Measurements from ENCODE around the gene DUSP18.
"Not testable (repeated sequence)": the region's sequence is repeated elsewhere in the genome, so short reads cannot be mapped to it uniquely, and the experiment has no call there.

The DUSP18 gene

DNA sequence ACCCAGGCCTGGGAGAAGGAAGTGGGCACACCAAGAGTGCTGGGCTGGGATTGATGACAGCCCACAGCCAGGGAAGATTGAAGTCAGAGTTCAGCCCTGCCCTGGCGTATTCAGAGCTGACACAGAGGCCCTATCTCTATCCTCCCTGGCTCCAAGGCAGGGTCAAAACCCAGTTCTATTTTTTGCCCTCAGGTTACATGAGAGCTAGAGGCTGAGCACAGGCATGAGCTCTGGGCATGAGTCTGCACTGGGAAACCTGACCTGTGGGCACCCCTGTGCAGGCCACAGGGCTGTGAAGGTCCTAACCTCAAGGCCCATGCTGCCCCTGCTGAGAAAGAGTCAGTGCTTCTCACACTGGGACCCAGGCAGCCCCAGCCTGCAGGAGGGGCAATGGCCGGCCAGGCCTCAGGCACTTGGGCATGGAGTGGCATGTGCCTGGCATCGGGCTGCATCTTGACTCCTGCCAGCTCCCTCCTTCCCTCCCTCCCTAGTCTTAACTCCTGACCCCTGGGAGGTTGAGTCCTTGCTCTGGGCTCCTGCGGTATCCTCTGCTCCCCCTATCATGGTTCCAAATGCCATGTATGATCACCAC, 26.7 kb downstream of the DUSP18 start:
- in situ Hi-C loops (cut with MboI; ENCODE audit: low sequenced_read_pairs), result no loop called here

DNA sequence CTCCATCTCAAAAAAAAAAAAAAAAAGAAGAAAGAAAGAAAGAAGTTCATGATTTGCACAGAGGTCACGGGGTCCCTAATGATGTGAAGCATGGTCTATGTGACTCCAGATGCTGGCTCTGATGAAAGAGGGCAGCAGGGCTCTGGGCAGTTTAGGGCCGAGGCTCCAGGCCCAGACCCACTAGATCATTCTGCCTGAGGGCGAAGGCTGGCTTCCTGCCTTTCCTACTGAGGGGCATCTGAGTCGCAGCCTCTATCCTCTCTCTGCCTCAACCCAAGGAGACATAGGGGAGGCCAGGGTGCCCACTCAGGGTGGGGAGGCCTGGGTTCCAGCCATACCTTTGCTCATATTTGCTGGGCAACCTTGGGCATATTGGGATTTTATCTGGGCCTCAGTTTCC, 27.3 kb downstream of the DUSP18 start:
- in situ Hi-C loops (cut with MboI; ENCODE audit: low sequenced_read_pairs), result no loop called here

DNA sequence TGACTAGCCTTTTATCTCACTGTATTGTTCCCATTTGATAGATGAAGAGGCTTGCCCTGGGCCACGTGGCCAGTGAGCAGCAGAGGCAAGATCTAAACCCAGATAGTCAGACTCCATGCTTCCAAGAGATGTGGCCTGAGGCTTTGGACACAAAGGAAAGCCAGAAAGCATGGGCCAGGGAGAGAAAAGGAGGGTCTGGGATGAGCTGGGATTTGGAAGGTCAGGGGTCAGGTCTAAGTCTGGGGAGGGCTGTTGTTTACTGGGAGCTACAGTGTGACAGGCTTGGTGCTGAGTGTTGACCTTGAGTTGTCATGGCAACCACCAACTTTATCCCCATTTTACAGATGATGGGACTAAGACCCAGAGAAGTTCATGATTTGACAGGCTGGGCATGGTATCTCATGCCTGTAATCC, 30.0 kb downstream of the DUSP18 start:
- in situ Hi-C loops (cut with MboI; ENCODE audit: low sequenced_read_pairs), result loop anchor here (10.0 kb wide), 1 partner anchor 117 kb away; no protein-coding TSS in a partner anchor

DNA sequence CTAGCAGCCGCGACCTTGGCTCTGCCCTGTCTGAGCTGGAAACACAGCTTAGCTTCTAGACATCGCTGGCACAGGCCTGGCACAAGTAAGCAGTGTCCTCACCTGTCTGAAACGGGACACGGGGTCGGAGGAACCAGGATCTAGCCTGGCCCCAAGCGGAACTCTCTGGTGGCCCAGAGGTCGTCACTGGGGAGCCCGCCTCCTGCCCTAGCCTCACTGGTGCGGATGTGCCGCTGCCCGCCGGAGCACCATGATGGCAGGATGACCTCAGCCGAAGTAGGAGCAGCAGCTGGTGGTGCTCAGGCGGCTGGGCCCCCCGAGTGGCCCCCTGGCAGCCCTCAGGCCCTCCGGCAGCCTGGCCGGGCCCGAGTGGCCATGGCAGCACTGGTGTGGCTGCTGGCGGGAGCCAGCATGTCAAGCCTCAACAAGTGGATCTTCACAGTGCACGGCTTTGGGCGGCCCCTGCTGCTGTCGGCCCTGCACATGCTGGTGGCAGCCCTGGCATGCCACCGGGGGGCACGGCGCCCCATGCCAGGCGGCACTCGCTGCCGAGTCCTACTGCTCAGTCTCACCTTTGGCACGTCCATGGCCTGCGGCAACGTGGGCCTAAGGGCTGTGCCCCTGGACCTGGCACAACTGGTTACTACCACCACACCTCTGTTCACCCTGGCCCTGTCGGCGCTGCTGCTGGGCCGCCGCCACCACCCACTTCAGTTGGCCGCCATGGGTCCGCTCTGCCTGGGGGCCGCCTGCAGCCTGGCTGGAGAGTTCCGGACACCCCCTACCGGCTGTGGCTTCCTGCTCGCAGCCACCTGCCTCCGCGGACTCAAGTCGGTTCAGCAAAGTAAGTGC, 31.2 kb downstream of the DUSP18 start:
- in situ Hi-C loops (cut with MboI; ENCODE audit: low sequenced_read_pairs), result loop anchor here (10.0 kb wide), 1 partner anchor 118 kb away; no protein-coding TSS in a partner anchor

DNA sequence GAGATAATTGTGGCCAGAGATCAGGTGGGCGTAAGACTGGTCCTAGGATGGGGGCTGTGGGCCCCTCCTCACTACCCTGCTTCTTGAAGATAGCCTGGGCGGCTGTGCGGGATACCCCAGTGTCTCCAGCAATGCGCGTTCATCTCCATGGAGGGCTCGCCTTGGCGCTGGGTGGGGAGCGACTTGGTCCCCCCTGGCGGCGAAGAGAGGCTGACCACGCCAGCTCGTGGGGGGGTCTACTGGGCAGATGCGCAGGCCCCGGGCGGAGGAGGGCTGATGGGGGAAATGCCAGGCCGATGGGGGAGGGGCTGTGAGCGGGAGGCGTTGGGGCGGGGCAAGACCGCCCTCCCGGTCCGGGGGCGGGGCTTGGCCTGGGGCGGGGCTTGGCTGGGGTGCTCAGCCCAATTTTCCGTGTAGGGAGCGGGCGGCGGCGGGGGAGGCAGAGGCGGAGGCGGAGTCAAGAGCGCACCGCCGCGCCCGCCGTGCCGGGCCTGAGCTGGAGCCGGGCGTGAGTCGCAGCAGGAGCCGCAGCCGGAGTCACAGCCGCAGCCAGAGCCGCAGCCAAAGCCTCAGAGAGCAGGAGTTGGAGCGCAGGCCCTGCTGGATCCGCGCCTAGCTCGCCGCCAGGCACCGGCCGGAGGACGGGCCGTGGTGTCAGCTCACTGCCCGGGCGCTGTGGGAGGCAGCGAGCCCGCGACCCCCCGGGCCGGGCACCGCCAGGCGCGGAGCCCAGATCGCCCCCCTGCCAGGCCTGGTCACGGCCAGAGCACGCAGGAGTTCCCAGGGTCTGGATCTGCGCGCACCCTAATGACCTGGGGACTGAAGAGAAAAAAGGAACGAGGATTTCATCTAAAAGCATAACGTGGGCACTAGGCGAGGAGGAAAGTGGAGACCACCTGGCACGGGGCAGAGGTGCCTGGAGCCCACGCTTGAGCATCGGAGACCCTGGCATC, 32.1 kb downstream of the DUSP18 start, which contains the start of gene SLC35E4:
TSS of gene SLC35E4 (plus strand) at position 509 of the 953 bp plus-strand sequence. CDS start 670 bp downstream, outside the sequence.
- in situ Hi-C loops (cut with MboI; ENCODE audit: low sequenced_read_pairs), result loop anchor here (10.0 kb wide), 1 partner anchor 119 kb away; no protein-coding TSS in a partner anchor

DNA sequence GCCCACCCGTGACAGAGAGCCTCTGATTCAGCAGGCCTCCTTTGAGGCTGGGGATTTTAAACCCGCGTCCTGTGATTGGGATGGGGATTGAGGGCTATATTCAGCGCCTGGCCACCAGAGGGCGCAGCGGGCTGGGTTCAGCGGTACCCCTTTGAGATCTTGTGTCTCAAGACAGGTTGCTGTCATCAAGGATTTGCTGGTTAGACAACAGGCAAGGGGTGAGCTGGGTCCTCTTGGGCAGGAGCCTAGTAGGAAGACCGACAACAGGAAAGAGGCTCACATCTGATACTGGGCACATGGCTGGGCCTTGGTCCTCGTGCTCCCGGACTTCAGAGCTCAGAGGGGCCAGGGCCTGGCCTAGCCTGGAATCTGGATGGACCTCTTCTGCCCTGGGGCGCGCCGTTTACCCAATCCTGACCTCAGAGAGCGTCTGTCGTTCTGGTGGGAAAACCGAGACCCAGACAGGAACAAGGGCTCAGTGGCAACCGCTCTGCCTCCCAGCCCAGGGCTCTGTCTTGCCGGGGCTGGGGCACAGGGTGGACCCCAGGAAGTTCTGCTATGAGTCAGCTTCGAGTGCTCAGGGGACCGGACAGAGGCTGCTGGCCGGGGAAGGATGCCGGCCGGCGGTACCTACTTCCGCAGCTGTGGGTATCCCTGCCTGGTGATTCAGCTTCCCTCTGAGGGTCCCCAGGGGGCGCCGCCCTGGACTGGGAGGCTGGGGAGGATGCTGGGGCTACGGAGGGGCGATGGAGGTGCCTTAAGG, 33.0 kb downstream of the DUSP18 start:
- in situ Hi-C loops (cut with MboI; ENCODE audit: low sequenced_read_pairs), result loop anchor here (10.0 kb wide), 1 partner anchor 120 kb away; no protein-coding TSS in a partner anchor

DNA sequence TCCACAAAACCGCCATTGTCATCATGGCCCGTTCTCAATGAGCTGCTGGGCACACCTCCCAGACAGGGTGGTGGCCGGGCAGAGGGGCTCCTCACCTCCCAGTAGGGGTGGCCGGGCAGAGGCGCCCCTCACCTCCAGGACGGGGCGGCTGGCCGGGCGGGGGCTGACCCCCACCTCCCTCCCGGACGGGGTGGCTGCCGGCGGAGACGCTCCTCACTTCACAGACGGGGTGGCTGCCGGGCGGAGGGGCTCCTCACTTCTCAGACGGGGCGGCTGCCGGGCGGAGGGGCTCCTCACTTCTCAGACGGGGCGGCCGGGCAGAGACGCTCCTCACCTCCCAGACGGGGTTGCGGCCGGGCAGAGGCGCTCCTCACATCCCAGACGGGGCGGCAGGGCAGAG, 36.2 kb downstream of the DUSP18 start:
- in situ Hi-C loops (cut with MboI; ENCODE audit: low sequenced_read_pairs), result loop anchor here (10.0 kb wide), 1 partner anchor 123 kb away; no protein-coding TSS in a partner anchor

DNA sequence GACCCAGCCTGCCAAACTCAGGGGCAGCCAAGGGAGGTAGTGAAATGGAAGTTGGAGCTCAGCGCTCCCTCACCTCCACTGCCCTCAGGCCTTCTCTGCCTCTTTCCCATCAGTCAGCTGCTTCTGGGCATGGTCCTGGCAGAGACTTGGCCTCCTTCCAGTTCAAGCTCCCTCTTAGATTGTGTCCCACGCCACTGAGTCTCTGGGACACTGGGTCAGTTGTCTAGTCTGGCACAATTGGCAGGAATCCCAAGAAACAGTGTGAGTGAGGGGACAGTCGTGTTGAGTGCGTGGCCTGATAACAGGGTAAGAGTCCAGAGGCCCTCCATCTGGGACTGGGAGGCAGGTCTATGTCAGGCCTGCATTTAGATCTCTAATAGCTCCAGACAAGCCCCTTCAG, 39.2 kb downstream of the DUSP18 start:
- in situ Hi-C loops (cut with MboI; ENCODE audit: low sequenced_read_pairs), result no loop called here

DNA sequence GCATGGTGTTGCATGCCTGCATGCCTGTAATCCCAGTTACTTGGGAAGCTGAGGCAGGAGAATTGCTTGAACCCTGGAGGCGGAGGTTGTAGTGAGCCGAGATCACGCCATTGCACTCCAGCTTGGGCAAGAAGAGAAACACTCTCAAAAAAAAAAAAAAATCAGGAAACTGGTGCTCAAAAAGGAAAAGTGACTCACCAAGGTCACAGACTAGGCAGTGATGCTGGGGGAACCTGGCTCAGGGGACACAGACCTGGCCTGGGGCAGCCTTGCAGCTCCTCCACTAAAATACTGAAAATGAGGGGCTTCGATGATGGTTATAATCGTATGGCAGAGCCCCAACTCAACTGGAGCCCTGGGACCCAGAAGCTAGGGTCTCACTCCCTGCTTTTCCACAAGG, 40.2 kb downstream of the DUSP18 start:
- in situ Hi-C loops (cut with MboI; ENCODE audit: low sequenced_read_pairs), result no loop called here

DNA sequence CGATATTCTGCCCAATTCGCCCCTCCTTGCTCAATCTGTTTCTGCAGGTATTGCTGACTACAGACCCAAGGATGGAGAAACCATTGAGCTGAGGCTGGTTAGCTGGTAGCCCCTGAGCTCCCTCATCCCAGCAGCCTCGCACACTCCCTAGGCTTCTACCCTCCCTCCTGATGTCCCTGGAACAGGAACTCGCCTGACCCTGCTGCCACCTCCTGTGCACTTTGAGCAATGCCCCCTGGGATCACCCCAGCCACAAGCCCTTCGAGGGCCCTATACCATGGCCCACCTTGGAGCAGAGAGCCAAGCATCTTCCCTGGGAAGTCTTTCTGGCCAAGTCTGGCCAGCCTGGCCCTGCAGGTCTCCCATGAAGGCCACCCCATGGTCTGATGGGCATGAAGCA, 41.3 kb downstream of the DUSP18 start:
- in situ Hi-C loops (cut with MboI; ENCODE audit: low sequenced_read_pairs), result no loop called here

DNA sequence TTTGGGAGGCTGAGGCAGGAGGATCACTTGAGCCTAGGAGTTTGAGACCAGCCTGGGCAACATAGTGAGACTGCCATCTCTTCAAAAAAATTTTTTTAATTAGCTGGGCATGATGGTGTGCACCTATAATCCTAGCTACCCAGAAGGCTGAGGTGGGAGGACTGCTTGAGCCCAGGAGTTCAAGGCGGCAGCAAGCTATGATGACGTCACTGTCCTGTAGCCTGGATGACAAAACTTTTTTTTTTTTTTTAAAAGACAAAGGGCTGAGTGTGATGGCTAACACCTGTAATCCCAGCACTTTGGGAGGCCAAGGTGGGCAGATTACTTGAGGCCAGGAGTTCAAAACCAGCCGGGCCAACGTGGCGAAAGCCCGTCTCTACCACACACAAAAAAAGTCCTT, 47.8 kb downstream of the DUSP18 start:
- in situ Hi-C loops (cut with MboI; ENCODE audit: low sequenced_read_pairs), result not testable (repeated sequence)

DNA sequence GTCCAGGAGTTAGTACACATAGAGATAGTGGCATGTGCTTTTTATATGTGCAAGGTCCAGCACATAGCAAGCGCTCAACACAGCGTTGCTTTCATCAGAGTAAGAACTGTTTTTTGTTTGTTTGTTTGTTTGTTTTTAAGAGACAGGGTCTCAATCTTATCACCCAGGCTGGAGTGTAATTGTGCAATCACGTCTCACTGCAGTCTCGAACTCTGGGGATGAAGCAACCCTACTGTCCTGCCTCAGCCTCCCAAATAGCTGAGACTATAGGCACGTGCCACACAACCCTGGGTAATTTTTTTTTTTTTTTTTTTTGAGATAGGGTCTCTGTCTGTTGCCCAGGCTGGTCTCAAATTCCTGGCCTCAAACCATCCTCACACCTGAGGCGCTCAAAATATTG, 49.9 kb downstream of the DUSP18 start:
- in situ Hi-C loops (cut with MboI; ENCODE audit: low sequenced_read_pairs), result no loop called here

DNA sequence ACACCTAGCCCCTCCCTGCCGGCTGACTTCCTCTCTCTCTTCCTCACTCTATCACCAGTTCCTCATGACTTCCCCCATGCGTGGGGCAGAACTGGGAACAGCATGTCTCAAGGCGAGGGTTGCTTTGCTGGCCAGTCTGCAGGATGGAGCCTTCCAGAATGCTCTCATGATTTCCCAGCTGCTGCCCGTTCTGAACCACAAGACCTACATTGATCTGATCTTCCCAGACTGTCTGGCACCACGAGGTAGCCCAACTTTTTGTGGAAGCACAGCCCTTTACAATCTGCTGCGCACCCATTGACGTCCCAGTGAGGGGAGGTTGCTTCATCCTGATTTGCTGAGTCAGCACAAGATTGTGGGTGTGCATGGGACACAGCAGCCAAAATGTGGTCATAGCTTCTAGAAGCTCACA, 52.1 kb downstream of the DUSP18 start:
- in situ Hi-C loops (cut with MboI; ENCODE audit: low sequenced_read_pairs), result no loop called here

DNA sequence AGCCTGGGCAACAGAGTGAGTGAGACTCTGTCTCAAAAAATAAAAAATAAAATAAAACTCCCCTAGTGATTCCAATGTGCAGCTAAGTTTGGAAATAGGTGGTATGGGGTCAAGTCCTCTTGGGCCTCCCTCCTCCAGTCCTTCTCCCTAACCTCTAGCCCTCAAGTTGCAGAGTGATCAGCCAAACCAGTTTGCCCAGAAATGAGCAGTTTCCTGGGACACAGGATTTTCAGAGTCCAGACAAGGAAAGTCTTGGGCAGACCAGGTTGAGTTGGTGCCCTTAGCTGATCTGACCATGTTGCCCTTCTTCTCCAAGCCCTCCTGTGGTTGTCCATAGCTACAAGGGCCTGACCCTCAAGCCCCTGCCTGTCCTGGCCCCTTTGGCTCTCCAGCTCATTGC, 52.8 kb downstream of the DUSP18 start:
- in situ Hi-C loops (cut with MboI; ENCODE audit: low sequenced_read_pairs), result no loop called here

DNA sequence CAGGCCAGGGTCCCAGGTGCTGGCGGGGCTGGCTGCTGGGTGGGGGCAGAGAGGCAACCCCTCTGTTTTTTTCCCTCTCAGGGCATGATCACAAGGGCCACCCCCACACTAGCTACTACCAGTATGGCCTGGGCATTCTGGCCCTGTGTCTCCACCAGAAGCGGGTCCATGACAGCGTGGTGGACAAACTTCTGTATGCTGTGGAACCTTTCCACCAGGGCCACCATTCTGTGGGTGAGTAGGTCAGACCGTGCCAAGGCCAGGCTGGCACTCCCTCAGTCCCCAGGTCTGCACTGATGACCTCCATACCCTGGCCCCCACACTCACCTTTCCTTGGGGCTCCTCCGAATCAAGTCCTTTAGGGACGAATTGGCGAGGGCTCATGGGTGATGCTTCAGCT, 53.4 kb downstream of the DUSP18 start:
- in situ Hi-C loops (cut with MboI; ENCODE audit: low sequenced_read_pairs), result no loop called here

DNA sequence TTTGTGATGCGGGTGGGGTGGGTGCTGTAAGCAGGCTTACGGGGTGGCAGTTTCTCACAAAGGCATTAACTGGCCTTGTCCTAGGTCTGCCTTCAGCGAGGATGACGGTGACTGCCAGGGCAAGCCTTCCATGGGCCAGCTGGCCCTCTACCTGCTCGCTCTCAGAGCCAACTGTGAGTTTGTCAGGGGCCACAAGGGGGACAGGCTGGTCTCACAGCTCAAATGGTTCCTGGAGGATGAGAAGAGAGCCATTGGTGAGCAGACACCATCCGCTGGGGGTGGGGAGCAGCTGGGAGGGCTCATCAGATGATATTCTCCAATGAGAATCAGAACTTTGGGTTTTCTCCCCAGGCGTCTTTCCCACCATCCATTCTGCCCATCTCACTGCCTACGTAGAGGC, 54.9 kb downstream of the DUSP18 start:
- in situ Hi-C loops (cut with MboI; ENCODE audit: low sequenced_read_pairs), result no loop called here
